GM21515 (cell line): ENCODE data around the gene RPL9.
"Not testable (repeated sequence)": the region's sequence is repeated elsewhere in the genome, so short reads cannot be mapped to it uniquely, and the experiment has no call there.

Experiments
- ATAC-seq: cut with Tn5 transposase; IDR thresholded peaks from one replicate; pipeline ENCODE4 v1.9.1; 2021; ENCODE audit not compliant: unreplicated experiment

The RPL9 gene

DNA sequence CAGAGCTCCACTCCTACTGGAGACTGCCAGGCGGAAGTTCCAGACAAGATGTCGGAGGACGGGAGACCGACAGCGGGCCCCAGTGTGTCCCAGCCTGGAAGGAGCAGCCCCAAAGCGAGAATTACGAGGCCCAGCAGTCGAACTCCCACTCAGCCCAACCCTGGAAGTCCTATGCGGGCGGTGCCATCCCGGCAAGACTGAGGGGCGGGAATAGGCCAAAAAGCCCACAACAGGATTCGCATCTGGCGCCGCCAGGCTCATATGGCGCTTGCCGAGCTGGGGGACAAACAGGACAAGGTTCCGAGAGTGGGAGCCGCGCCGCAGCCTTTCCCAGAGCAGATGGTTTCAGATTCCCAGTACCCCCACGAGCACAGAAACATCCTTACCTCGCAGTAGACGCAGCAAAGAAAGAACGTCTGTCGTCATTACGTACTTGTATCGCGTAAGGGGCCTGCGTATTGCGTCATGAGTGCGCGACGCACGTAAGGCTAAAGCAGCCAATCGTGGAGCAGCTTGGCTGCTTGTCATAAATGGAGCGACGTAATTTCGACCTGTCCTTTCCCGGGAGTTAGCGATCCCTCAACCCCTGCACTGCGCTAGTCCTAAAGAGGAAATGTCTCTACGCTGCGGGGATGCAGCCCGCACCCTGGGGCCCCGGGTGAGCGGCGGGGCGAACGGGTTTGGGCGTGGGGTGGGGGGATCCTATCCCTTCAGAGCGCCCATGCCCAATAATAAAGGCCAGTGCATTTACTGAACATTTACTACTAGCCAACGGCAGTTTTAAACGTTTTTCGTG lies at the start of gene RPL9, which contains the start of gene LIAS:
Gene RPL9, minus strand, starts transcription at position 418 of the 796 bp plus-strand sequence. CDS start 483 bp downstream, outside the sequence.
Gene LIAS, plus strand, starts transcription at position 552 of the 796 bp plus-strand sequence. Its CDS starts 62 bp downstream, at position 614.
- ATAC-seq: peak; percentile 81

DNA sequence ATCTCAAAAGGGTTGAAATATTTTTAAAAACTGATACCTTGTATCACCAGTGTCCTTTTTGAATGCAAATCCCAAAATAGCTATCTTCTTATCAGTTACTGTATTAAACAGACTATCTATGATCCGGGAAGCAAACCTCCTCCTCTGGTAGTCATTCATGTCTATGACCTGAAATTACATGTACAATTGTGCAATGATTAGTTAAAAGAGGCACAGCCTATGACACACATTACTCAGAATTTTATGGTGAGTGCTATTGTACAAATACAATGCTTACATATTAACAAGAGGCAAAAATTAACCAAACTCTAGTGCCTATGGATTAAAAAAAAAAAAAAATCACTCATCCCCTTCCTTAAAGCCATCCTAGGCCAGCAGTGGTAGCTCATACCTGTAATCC lies 46.9 kb upstream of the RPL9 start:
- ATAC-seq: no peak

DNA sequence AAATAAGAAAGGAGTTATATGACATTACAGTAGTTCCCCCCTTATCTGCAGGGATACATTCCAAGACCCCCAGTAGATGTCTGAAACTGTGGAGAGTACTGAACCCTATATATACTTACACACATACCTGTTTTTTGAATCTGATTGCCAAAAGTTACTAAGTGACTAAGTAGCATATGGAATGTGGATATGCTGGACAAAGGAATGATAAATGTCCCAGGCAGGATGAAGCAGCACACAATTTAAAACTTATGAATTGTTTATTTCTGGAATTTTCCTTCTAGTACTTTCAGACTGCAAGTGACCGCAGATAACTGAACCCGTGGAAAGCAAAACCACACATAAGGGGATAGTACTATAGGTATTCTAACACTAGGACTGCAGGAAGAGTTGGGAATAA lies 45.8 kb upstream of the RPL9 start:
- no peak for ATAC-seq

DNA sequence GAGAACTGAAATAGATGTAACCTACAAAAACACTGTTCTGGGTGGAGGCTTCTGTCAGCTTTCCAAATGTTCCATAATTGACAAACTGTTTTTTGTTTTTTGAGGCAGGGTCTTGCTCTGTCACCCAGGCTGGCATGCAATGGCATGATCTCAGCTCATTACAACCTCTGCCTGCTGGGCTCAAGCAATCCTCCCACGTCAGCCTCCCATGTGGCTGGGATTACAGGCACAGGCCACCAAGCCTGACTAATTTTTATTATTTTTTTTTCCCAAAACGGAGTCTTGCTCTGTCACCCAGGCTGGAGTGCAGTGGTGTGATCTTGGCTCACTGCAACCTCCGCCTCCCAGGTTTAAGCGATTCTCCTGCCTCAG lies 43.9 kb upstream of the RPL9 start:
- not testable (repeated sequence) for ATAC-seq

DNA sequence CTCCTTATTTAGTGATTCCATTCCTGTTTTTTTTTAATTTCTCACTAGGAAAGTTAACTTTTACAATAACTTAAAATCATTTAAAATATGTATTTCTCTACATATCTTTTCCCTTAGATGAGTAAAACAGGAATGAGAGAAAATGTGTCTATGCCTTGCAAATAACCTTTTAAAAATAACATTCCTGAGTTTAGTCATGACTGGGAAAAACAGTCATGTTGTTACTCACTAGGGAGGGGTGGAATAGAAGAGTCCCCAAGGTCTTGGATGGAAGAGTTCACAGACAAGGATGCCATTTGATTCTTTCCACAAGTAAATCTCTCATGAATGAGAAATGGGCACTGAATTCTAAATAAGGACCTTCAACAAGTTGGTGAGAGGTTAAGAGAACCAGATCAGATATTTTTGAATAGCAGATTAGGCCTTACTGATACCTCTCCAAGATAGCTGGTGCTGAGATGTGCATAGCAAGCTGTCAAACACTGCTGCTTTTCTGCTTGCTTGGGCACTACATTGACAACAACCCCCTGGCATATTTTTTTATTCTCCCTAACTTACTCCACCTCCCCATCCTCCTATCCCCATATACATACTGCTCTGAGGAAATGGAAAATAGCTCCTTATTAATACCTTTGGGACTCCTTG lies 43.4 kb upstream of the RPL9 start:
- ATAC-seq: no peak

DNA sequence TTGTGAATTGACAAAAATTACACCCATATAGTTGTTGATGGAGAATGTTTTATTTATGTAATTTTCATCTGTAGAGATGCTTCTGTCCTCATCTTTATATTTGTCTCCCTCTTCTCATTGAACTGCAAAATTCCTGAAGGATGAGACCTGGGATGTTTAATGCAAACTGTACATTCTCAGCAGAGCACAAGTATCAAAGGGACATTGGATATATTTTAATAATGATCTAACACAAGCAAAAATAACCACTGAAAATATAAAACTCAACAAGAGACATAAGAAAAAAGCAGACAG lies 40.0 kb upstream of the RPL9 start:
- ATAC-seq: no peak

DNA sequence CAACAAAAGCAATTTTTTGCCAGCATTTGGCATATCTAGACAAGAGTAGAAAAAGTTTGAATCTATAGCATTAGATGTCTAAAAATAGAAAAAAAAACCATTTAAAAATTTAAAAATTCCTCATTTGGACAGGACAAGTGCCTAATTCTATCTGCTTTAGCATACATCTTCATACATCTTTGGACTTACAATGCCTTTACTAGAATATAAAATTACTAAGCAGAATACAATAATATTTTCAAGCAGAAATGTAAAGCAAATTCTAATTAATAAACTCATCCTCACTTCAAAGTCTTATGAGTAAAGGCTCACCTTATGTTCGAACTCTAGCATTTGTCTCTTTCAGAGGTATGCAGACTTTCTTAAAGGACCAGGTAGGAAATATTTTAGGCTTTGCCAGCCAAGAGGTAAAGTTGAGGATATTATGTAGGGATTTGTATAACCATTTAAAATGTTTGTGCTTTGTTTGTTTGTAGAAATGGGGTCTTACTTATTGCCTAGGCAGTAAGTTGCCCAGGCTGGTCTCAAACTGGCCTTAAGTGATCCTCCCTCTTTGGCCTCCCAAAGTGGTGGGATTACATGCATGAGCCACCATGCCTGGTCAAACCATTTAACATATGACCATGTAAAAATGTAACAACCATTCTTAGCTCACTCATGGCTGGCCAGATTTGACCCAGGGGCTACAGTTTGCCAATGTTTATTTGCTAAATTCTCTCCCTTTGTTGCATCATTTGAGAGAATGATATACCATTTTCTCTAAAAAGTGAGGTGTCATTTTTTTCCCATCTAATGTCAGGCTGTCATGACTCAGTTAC lies 39.4 kb upstream of the RPL9 start:
- no peak for ATAC-seq

DNA sequence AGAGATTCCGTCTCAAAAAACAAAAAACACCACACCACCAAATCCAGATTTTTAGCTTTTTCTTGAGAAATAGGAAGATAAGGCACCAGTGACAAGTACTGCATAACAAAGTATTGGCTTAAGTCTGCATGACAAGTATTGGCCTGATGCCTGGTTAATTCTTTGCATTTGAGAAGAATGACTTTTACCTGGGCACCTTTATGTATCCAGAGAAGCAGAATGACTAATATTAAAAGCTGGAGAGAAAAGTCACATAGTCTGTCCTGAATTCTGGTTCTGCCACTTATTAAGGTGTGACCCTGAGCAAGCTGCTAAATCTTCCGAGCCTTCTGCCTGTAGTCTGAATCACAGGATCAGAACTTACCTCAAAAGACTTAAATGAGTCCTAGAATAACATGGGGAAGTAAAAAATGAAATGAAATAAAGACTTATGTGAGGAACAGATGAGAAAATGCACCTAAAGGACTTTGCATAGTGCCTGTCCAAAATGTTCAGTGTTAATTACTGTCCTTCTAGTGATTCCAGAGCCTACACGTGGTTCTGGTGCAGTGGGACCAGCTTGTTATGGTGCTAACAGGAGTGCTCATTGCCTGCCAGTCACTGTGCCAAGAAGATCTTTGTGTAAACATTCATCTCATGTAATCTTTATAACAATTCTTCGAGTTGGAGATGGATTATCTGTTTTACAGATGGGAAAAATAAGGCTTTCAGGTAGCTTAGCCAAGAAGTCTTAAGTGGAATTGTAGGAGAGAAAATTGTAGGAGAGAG lies 36.9 kb upstream of the RPL9 start:
- ATAC-seq: no peak

DNA sequence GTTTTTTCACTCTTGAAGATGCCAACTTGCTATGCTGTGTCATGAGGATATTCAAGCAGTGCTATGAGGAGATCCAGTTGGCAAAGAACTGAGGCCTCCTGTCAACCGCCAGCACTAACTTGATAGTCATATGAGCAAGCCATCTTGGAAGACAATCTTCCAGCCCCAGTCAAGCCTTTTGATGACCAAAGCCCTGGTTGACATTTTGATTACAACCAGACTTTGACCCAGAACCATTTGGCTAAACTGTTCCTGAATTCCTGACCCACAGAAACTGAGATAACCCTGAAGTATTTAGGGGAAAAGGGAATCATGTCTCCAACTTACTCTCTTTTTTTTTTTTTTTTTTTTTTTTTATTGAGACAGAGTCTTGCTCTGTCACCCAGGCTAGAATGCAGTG lies 35.6 kb upstream of the RPL9 start:
- ATAC-seq: no peak

DNA sequence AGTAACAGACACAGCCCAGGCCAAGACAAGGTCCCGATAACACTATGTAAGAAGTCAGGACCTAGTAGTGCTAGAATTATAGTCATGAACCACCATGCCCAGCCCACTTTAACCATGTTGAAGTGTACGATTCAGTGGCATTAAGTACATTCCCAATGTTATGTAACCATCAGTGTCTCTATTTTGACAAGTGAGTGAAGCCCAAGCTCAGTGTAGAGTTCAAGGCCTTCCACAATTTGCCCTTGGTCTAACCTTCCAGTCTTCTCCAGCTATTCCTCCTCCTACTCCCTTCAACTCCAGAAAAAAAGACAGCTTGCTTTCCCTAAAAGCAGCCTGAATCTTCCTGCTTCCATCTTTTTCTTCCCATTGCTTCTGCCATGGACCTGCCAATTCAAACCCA lies 31.6 kb upstream of the RPL9 start:
- no peak for ATAC-seq

DNA sequence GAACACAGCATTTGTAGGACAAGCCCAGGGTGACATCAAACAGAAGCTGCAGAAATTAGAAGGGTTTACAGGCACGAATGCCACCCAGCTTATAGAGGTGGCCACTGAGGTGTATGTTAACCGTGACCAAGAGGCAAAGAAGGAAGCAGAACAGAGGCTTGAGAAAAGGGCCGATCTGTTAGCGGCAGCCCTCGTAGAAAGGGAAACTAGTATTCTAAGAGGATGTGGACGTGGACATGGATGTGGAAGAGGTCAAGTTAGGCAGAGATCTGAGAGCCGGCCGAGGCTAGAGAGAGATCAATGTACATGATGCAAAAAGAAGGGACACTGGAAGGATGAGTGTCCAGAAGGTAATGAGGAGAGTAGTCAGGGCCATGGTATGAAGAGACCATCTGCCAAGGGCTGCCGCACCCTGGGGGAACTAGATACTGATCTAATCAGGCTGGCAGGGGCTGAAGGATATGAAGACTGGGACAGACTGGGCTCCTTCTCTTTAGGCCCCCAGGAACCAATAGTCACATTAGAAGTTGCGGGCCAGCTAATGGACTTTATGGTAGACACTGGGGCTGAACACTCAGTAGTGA lies 27.6 kb upstream of the RPL9 start:
- ATAC-seq: no peak

DNA sequence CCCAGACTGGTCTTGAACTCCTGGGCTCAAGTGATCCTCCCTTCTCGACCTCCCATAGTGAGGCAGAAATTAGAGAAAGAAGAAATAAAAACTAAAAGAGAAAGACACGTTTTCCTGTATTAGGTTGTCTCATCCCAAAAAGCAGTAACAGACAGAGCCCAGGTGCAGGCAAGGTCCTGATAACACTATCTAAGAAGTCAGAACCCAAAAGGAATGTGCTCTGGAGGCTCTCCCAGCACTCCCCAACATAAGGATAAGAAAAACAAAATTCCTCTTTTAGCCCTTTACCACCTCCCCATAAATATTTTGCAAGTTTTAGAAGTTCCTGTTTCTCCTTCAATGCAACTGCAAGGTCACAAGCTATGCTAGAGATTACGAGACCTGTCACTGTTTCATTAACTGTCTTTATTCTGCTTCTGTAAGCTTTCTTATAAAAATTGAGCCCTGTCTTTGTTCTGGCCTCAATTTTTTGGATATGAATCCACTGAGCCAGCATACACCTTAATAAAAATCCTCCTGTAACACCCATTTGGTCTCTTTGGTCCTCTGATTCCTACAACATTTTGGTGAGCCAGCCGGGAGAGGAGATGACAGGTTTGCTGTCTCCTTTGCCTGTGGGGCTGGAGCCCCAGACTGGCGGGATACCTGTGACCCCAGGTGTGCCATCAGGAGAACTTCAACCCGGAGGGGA lies 26.0 kb upstream of the RPL9 start:
- no peak for ATAC-seq

DNA sequence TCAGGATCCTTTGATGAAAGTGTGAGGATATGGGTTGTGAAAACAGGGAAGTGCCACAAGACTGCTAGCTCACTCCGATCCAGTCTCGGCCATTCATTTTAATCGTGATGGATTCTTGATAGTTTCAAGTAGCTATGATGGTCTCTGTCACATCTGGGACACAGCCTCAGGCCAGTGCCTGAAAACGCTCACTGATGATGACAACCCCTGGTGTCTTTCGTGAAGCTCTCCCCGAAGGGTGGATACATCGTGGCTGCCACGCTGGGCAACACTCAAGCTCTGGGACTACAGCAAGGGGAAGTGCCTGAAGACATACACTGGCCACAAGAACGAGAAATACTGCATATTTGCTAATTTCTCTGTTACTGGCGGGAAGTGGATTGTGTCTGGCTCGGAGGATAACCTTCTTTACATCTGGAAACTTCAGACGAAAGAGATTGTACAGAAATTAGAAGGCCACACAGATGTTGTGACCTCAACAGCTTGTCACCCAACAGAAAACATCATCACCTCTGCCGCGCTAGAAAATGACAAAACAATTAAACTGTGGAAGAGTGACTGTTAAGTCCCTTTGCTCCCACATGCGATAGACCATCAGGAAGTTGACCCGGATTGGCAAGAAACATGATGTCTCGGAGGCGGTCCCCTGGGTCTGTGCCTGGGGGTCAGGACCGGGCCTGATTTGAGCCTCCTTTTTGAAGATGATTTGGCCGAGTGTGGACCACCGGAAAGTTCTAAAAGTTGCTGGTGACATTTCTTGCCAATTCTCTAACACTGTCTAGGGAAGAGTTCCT lies 22.4 kb upstream of the RPL9 start:
- ATAC-seq: no peak

DNA sequence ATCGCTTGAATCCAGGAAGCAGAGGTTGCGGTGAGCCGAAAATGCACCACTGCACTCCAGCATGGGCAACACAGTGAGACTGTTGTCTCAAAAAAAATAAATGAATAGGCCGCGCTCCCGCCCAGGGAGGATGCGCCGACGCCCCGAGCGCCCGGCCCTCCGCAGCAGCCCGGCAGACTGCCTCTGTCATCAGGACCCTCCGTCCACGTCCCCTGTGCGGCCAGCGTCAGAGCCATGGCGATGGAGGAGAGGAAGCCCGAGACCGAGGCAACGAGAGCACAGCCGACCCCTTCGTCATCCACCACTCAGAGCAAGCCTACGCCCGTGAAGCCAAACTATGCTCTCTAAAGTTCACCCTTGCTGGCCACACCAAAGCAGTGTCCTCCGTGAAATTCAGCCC lies 21.5 kb upstream of the RPL9 start:
- ATAC-seq: no peak

DNA sequence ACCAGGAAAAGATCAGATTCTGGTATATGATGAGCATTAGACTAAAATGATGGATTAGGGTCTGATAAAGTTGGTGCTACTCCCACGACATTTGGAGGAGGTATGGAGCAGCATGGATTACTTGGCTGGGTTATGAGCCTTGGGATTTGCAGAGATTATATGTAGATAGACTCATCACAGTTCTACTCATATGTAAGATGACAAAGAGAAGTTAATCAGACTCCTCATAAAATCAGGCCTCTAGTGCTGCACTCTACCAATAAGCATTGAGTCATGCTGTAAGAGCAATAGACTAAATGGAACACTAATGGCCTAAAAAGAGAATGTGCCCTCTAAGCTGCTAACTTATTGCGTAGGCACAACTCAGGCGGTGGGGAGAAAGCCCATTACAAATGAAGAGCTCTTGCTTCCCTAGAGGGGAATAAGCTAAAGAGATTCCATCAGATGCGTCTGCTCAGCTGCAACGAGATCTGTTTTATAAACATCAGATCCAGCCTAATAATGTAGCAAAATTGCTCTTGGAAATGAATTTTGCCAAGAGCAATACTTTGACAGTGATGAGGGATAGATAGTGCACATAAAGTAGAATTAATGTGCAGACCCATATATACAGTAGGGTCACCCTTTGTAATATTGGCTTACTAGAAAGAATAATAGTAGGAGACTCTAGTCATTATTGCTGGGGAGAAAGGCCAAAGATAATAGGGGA lies 17.6 kb upstream of the RPL9 start:
- ATAC-seq: no peak

DNA sequence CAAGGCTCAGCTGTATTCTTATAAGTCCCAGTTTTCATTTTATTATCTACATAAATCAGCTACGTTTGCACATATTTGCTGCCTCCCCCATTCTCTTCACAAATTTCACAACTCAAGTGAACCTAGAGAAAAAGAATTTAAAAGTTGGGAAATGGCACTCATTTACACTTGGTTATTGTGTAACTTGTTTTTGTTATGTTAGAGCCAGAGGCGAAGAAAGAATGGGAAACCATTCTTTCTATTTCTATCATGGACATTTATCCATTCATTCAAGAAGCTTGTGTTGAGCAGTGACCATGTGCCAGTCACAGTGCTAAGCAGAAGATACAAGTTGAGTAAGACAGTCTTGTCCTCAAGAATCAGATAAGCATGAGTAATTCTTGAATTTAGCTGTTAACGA lies 13.7 kb upstream of the RPL9 start:
- ATAC-seq: no peak

DNA sequence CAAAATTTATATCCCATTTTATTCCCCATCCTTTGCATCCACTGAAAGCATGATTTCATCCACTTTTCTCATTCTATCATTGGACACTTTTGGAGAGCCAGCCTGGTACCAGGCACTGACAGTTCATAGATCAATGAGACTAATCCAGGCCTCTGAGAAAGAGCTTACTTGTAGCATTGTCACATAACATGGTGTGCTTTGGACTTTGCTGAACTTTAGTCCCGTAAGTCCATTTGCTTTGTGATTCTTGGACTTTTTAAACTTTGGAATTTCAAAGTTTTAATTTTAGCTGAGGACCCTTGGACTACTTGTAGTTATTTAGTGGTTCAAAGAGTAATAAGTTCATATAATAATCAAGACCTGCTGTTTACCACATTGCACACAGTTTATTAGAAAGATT lies 11.7 kb upstream of the RPL9 start:
- no peak for ATAC-seq

DNA sequence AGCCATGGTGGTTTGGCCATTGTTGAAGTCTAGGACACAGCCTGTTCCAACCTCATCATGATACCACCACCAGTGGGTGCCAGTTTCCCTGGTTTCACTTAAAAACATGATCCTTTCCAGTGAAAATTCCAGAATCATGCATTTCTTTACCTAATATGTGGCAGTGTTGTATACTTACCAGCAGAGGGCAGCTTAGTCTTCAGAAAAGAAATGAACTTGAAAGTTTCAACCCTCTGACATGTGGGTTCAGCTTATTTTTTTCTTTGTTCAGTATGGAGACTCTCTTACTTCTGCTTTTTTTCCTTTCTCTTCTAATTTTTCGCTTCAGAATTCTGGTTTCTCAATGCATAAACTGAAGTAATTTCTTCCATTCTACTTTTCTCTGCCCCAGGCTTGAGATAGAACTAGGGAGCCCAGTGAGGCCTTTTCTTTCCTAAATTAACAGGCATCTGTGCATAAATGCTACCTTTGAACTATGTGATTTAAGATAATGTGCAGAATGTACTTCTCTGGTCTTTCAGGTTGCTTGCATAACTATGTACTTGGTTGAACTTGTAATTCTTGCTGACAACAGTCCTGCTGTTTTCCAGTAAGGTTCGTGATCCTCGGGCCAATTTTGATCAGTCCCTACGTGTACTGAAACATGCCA lies 10.8 kb upstream of the RPL9 start:
- peak; percentile 75 for ATAC-seq
